Dendritic cell treated with granulocyte-macrophage colony-stimulating factor and Interleukin-4, amounts not matched to agents 40 ng/mL and 50 ng/mL, for 4 days (primary cell): ENCODE results near the gene PDE11A.

Experiments used
- H3K27ac Mint-ChIP-seq: one replicate; pipeline ENCODE4 v1.8.0; 2022; ENCODE audit warnings: mild to moderate bottlenecking, mixed read lengths
- H3K27me3 Mint-ChIP-seq: one replicate; pipeline ENCODE4 v1.8.0; 2022; ENCODE audit warnings: mild to moderate bottlenecking, mixed read lengths
- H3K36me3 Mint-ChIP-seq: one replicate; pipeline ENCODE4 v1.8.0; 2022; ENCODE audit warnings: low read depth, mixed read lengths
- H3K4me1 Mint-ChIP-seq: one replicate; pipeline ENCODE4 v1.8.0; 2022; ENCODE audit warnings: low read depth, mixed read lengths
- H3K4me3 Mint-ChIP-seq: one replicate; pipeline ENCODE4 v1.8.0; 2022; ENCODE audit warnings: mild to moderate bottlenecking, moderate library complexity, mixed read lengths
- H3K9me3 Mint-ChIP-seq: one replicate; pipeline ENCODE4 v1.8.0; 2022; ENCODE audit warnings: mixed read lengths
- intact Hi-C: fragments of 100-400 bp; cut with micrococcal nuclease; formaldehyde crosslinking; loops from one replicate; pipeline ENCODE4 v1.15.0; 2022

Gene PDE11A

GRCh38 chr2:177682836-177683660 is 389.5 kb downstream of the PDE11A start:
- Mint-ChIP-seq H3K9me3 (no peaks in the 10 kb centered on the region), H3K27me3 (no peaks in the 10 kb centered on the region), H3K27ac (no peak overlapping the region), H3K4me3 (no peak overlapping the region), H3K4me1 (no peaks in the 10 kb centered on the region), H3K36me3 (no peaks in the 10 kb centered on the region)
- intact Hi-C loops = no loop called here

DNA sequence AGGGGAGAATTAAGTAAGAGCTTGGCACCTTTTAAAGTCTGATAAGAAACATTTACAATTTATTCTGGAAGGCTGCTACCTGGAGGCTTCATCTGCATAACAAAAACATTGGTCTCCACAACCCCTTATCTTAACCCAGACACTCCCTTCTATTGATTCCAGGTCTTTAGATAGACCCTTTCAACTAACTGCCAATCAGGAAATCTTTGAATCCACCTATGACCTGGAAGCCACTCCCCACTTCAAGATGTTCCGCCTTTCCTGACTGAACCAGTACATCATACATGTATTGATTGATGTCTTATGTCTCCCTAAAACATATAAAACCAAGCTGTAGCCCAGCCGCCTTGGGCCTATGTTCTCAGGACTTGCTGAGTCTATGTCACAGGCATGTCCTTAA is 390.6 kb downstream of the PDE11A start:
- H3K9me3 Mint-ChIP-seq = no peaks in the 10 kb centered on the region
- H3K27ac Mint-ChIP-seq = no peak overlapping the region
- H3K4me3 Mint-ChIP-seq = no peak overlapping the region

DNA sequence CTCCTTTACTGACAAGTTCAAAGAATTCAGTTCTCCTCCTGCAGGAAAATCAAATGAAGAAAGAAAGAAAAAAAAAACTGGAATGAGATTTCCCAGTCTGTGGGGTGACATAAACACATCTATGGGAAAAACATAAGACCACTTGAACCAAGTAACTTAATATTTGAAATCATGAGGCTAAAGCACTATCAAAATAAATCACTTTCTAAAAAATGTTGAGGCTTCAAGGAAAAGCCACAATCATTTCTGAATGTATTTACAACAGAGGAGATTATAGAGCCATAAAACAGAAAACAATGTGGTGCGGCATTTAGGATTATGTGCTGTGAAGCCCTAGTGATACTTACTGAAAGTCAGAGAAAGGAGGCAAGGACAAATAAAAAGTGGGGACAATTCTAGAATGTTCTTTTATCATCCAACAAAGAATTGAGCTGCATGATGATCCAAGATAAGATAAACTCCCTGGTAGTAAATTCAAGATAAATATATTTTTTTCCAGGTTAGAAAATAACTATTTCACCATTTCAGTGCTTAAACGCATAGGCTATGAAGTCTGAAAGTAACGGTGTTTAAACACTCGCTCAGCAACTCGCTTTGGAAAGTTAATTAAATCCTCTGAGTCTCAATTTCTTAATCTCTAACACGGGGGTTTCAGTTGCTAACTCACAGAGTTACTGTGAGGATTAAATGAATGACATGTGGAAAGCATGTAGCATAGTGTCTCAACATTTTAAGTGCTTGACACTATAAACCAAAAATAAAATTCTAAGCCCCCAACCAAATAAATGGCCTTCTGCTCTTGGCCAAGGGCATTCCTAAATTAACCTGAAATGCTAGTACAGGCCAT is 391.5 kb downstream of the PDE11A start:
- H3K4me3 Mint-ChIP-seq = no peak overlapping the region
- no peaks in the 10 kb centered on the region for H3K27me3 Mint-ChIP-seq
- intact Hi-C loops = no loop called here
- H3K4me1 Mint-ChIP-seq = no peaks in the 10 kb centered on the region
- H3K27ac Mint-ChIP-seq = no peak overlapping the region
- H3K9me3 Mint-ChIP-seq = no peaks in the 10 kb centered on the region
- H3K36me3 Mint-ChIP-seq = no peaks in the 10 kb centered on the region

More for the DNA sequence above, 390.6 kb downstream of the PDE11A start:
- Mint-ChIP-seq H3K4me1 (no peaks in the 10 kb centered on the region), H3K36me3 (no peaks in the 10 kb centered on the region), H3K27me3 (no peaks in the 10 kb centered on the region)
- intact Hi-C loops = no loop called here

DNA sequence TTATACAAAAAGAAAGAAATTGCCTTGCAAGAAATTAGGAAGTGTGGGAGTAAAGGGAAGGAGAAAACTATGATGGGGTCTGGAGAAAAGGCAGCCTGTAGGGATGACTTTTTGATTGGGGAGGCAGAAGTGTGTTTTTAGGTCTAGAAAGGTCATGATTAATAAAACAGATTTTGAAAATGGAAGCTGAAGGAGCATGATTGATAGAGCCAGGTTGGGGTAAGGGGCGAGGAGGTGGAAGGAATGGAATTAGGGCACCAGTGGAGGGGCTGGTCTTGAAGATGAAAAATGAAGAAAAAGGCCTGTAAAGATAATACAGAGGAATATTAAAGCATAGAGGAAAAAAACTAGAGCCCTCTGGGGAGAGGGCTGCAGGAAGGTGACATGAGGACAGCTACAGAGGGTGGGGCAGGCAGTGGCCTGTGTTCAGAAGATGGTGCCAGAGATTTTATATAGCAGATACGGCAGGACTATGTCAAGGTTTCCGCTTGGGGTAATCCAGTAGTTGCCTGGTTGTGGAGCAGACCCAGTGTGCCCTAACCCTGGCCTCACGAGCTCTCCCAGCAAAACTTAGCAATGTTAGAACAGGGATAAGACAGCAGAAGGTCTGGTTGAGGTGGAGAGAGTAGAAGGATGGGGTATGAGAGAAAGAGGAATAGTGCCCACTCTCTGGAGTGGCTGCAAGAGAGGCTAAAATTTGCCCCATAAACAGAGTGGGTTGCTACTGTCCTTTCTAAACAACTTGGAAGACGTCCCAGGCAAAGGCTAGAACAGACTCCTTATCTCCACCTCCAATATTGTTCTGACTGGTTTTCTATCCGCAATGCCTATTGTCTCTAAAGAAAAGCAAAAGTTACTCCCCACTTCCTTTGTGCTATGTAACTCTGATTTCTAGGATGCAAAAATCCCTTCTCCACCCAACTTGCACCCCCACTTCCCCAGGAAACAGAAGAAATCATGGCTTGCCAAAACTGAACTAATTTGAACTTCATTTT is 392.7 kb downstream of the PDE11A start:
- intact Hi-C loops = no loop called here
- no peaks in the 10 kb centered on the region for H3K36me3 Mint-ChIP-seq
- H3K27ac Mint-ChIP-seq = no peak overlapping the region
- no peak overlapping the region for H3K4me3 Mint-ChIP-seq
- H3K4me1 Mint-ChIP-seq = no peaks in the 10 kb centered on the region
- no peaks in the 10 kb centered on the region for H3K27me3 Mint-ChIP-seq
- H3K9me3 Mint-ChIP-seq = no peaks in the 10 kb centered on the region

DNA sequence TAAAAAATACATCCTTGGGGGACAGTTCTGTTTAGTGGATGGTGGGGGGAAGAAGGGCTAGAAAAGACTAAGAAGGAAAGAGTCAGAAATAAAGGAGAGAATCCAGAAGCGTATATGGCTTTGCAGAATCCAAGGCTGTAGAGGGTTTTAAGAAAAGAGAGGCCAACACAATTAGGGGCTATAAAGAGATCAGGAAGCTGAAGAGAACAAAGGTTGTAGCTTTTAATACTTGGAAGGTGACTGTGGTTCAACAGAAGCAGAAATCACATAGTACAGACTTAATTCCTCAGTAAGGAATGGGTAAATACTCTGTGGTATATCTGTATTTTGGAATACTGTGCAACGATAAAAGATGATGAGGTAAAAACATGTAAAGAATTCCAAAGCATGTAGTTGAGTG is 393.6 kb downstream of the PDE11A start:
- no peaks in the 10 kb centered on the region for H3K27me3 Mint-ChIP-seq

GRCh38 chr2:177676636-177677035 is 395.9 kb downstream of the PDE11A start:
- Mint-ChIP-seq H3K36me3 (no peaks in the 10 kb centered on the region), H3K27me3 (no peaks in the 10 kb centered on the region), H3K4me3 (no peak overlapping the region), H3K9me3 (no peaks in the 10 kb centered on the region), H3K4me1 (no peaks in the 10 kb centered on the region), H3K27ac (no peak overlapping the region)
- intact Hi-C loops = no loop called here

More for the DNA sequence above, 393.6 kb downstream of the PDE11A start:
- H3K27ac Mint-ChIP-seq = no peak overlapping the region
- intact Hi-C loops = no loop called here
- H3K4me3 Mint-ChIP-seq = no peak overlapping the region
- H3K36me3 Mint-ChIP-seq = no peaks in the 10 kb centered on the region
- H3K4me1 Mint-ChIP-seq = no peaks in the 10 kb centered on the region
- no peaks in the 10 kb centered on the region for H3K9me3 Mint-ChIP-seq

DNA sequence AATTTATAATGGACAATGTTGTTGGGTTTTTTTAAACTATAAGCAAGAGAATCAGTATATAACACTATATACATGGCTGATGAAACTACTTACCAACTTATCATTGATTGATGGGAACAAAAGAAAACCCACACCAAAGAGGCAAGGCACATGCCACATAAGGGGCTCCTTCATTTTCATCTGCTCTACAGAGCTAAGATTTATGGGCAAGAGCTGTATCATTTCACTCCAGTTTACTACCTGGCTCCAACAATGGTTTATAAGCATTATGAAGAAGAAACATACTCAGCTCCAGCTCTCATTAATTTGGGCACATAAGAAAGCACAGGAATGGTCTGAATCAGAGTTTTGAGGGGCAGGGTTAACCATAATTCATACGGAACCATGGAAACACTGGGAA is 396.8 kb downstream of the PDE11A start:
- Mint-ChIP-seq H3K9me3 (no peaks in the 10 kb centered on the region), H3K27me3 (no peaks in the 10 kb centered on the region), H3K36me3 (no peaks in the 10 kb centered on the region), H3K4me3 (no peak overlapping the region), H3K4me1 (no peaks in the 10 kb centered on the region), H3K27ac (no peak overlapping the region)
- intact Hi-C loops = no loop called here

DNA sequence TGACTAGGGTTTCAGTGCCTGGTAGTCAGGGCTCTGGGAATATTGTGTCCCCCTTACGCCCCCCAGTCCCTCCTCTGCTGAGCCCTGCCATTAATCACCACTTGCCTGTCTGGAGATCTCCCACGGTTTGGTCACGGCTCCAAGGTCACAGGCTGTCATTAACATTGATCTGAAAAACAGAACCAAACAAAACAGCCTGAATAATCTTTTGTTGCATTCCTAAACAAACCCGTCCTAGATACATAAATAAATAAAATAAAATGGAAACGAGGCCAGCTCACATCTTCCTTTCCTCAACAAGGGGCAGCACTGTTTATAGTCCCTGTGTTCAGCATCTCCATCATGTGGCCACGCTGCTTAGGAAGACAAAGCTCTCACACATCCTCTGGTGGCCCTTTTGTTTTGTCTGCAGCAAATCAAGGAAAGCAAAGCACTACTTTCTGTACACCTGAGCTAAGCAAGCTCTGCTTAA is 397.2 kb downstream of the PDE11A start:
- Mint-ChIP-seq H3K9me3 (no peaks in the 10 kb centered on the region), H3K4me1 (no peaks in the 10 kb centered on the region), H3K27ac (no peak overlapping the region), H3K27me3 (no peaks in the 10 kb centered on the region), H3K4me3 (no peak overlapping the region), H3K36me3 (no peaks in the 10 kb centered on the region)
- intact Hi-C loops = no loop called here

DNA sequence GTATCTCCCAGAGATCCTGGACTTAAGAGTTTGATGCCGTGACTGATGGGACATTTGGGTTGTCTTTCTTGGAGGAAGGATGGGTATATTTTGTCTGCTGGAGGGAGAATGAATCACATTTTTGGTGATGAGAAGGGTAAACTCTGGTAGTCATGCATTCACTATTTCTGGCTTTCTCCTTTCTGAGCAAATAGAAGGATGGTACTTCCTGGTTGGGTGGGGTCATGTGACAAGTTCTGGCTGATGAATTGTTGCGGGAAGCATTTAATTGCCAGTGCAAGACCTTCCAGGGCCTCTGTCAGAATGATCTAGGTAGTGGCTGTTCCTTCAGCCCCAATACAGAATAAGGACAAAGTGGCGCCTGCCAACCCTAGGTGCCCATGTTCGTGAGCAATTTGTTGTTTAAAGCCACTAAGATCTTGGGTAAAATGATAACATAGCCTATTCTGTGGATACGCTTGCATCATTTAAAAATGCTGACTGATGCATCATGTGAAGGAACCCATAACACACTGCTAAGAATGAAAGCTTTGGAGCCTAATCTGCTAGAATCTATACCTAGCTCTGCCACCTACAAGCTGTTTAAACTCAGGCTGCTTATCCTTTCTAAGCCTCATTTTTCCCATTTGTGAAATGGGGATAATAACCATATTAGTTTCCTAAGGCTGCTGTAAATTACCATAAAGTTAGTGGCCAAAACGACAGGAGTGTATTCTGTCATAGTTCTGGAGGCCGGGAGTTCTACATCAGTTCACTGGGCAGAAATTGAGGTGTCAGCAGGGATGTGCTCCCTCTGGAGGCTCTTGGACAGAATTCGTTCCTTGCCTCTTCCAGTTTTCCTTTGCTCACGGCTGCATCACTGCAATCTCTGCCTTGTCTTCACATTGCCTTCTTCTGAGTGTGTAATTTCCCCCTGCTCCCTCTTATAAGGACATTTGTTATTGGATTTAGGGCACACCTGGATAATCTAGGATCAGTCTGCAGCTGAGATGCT is 398.7 kb downstream of the PDE11A start:
- intact Hi-C loops = no loop called here
- H3K27ac Mint-ChIP-seq = no peak overlapping the region
- no peaks in the 10 kb centered on the region for H3K9me3 Mint-ChIP-seq
- no peaks in the 10 kb centered on the region for H3K36me3 Mint-ChIP-seq
- no peak overlapping the region for H3K4me3 Mint-ChIP-seq
- H3K27me3 Mint-ChIP-seq = no peaks in the 10 kb centered on the region
- H3K4me1 Mint-ChIP-seq = no peaks in the 10 kb centered on the region

- H3K4me1 Mint-ChIP-seq = no peaks in the 10 kb centered on the region
- no peak overlapping the region for H3K4me3 Mint-ChIP-seq
- H3K9me3 Mint-ChIP-seq = no peaks in the 10 kb centered on the region
- no peak overlapping the region for H3K27ac Mint-ChIP-seq
- intact Hi-C loops = no loop called here
- no peaks in the 10 kb centered on the region for H3K36me3 Mint-ChIP-seq
- H3K27me3 Mint-ChIP-seq = no peaks in the 10 kb centered on the region
These were observed 400.9 kb downstream of the PDE11A start for GRCh38 chr2:177671662-177672061.

DNA sequence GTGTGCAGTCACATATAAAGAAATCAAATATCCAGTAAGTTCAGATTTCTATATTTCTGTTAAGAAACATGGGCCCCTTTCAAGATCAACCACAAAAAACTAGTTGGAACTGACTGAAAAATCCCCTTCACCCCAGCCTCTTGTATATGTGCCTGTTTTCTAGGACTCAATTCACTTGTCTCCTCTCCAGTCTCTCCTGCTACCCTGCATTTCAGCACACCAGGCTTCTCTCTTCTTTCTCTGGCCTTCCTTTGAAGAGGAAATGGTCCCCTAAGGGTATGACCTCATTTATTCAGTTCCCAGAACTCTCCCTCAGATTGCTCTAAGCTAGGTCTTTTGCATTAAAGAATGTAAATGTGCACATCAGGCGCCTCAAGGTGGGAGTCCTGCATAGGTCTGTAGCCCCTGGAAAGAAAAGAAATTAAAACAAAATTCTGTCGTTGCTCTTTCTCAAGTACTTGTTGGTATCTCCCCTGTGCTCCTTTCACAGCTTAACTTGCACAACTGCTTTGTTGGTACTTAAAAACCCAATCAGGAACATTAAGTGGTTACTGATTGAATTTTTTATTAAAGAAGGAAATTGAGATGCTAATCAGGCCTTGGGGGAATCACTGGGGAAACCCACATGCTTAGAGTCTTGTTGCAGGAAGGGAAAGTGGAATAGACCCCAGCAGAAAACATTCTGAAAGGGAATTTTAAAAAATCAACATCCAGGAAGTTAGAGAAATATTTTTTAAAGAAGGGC is 401.6 kb downstream of the PDE11A start:
- Mint-ChIP-seq H3K27me3 (no peaks in the 10 kb centered on the region), H3K36me3 (no peaks in the 10 kb centered on the region), H3K4me3 (no peak overlapping the region), H3K27ac (no peak overlapping the region), H3K4me1 (no peaks in the 10 kb centered on the region), H3K9me3 (no peaks in the 10 kb centered on the region)
- intact Hi-C loops = no loop called here

DNA sequence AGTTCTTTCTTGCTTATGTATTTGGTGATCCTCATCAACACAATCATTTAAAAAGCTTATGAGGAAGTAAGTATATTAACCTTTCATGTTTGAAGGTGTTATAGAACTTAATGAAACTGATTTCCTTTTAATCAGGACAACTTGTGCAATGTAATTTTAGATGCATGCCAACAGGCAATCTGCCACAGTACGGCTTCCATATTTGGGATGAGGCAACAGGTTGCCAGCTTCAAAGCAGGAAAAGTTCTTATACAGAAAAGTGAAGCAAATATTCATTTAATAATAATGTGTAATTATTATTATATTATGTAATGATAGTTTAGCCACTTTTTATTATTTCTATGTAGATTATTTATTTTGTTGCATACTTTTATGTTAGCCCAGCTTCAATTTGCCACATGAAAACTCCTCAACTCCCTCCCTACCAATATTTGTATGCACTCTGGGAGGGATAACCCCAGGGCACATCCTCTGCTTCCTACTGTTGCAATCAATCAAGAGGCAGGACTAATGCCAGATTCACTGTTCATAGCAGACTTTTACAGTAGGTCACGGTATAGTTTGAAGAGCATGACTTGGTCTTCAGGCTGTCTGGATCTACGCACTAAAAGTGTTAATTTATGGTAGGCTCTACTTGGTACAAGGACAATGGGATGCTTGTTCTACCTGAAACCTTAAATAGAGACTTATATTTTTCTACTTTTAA is 402.8 kb downstream of the PDE11A start:
- H3K4me3 Mint-ChIP-seq = no peak overlapping the region
- no peaks in the 10 kb centered on the region for H3K27me3 Mint-ChIP-seq
- intact Hi-C loops = no loop called here
- no peak overlapping the region for H3K27ac Mint-ChIP-seq
- H3K36me3 Mint-ChIP-seq = no peaks in the 10 kb centered on the region
- no peaks in the 10 kb centered on the region for H3K9me3 Mint-ChIP-seq
- H3K4me1 Mint-ChIP-seq = no peaks in the 10 kb centered on the region
